K562 treated with DMSO at 1 percent for 4 hours (cell line): Measurements from ENCODE around the gene CFAP65. TPM values are rescaled to one million over a fixed set of nuclear protein-coding genes. Genes with fewer than 3 reads are reported as not detected.

Experiments used
- total RNA-seq: library from RNA; unstranded; fragments of 300-600 nt; gene quantifications from 2 replicates; pipeline ENCODE4 v1.2.3, GENCODE V29; 2022; ENCODE audit not compliant: insufficient read depth

CFAP65 gene
- total RNA-seq, result not detected in 2 replicates

GRCh38 chr2:219041252-219041651, at the start of gene CFAP65:
Gene CFAP65 (minus strand): TSS chr2:219041516. CDS start chr2:219039048, 2,468 bp downstream.

GRCh38 chr2:219060821-219061791, 19.8 kb upstream of the CFAP65 start, which contains the start of gene IHH:
Gene IHH (minus strand): TSS chr2:219060921. CDS start chr2:219060467, 454 bp downstream.

GRCh38 chr2:218993345-218994315, 47.7 kb downstream of the CFAP65 start, which contains the start of gene CRYBA2:
Gene CRYBA2 (minus strand): TSS chr2:218993422. CDS start chr2:218993176, 246 bp downstream.

GRCh38 chr2:218985021-218985324, 56.3 kb downstream of the CFAP65 start, which contains the start of gene FEV:
Gene FEV (minus strand): TSS chr2:218985184. CDS start chr2:218985075, 109 bp downstream.

GRCh38 chr2:218959141-218959731, 82.1 kb downstream of the CFAP65 start, which contains the start of gene CDK5R2:
Gene CDK5R2 (plus strand): TSS chr2:218959666. CDS start chr2:218959821, 155 bp downstream.

Other genes starting within 250 kb of the CFAP65 start
- gene PRKAG3, start 209.7 kb downstream of the CFAP65 start, total RNA-seq, result not detected in 2 replicates
- not detected in 2 replicates for gene WNT6, start 181.7 kb downstream of the CFAP65 start, total RNA-seq
- not detected in 2 replicates for gene WNT10A, start 160.7 kb downstream of the CFAP65 start, total RNA-seq
- not detected in 2 replicates for gene CDK5R2, start 81.8 kb downstream of the CFAP65 start, total RNA-seq
- 0.34 and 0.71 TPM in 2 replicates for gene FEV, start 56.3 kb downstream of the CFAP65 start, total RNA-seq
- gene CRYBA2, start 48.1 kb downstream of the CFAP65 start, total RNA-seq, result not detected in 2 replicates
- gene IHH, start 19.4 kb upstream of the CFAP65 start, total RNA-seq, result not detected in 2 replicates
- gene NHEJ1, start 119.3 kb upstream of the CFAP65 start, total RNA-seq, result 8.9 and 10.1 TPM in 2 replicates
- not detected in 2 replicates for gene SLC23A3, start 128.5 kb upstream of the CFAP65 start, total RNA-seq
- gene CNPPD1, start 135.4 kb upstream of the CFAP65 start, total RNA-seq, result 48.8 and 50.1 TPM in 2 replicates
- gene RETREG2, start 136.8 kb upstream of the CFAP65 start, total RNA-seq, result 22.5 and 26.1 TPM in 2 replicates
- 33.3 and 35.6 TPM in 2 replicates for gene ZFAND2B, start 165.3 kb upstream of the CFAP65 start, total RNA-seq
- gene ABCB6, start 177.4 kb upstream of the CFAP65 start, total RNA-seq, result 17.4 and 17.7 TPM in 2 replicates
- 28.0 and 42.6 TPM in 2 replicates for gene ATG9A, start 188.1 kb upstream of the CFAP65 start, total RNA-seq
- gene ANKZF1, start 188.3 kb upstream of the CFAP65 start, total RNA-seq, result 24.8 and 29.7 TPM in 2 replicates
- 2.2 and 4.3 TPM in 2 replicates for gene GLB1L, start 203.9 kb upstream of the CFAP65 start, total RNA-seq
- gene STK16, start 204.0 kb upstream of the CFAP65 start, total RNA-seq, result 17.2 and 19.3 TPM in 2 replicates
- gene TUBA4B, start 211.7 kb upstream of the CFAP65 start, total RNA-seq, result not detected in 2 replicates
- 57.6 and 69.6 TPM in 2 replicates for gene TUBA4A, start 212.4 kb upstream of the CFAP65 start, total RNA-seq
- 21.9 and 24.5 TPM in 2 replicates for gene DNAJB2, start 237.8 kb upstream of the CFAP65 start, total RNA-seq